ENCODE data around the gene CNGA2. TPM values are rescaled to one million over a fixed set of nuclear protein-coding genes. Genes with fewer than 3 reads are reported as not detected.
"Not testable (repeated sequence)": the region's sequence is repeated elsewhere in the genome, so short reads cannot be mapped to it uniquely, and the experiment has no call there.

The CNGA2 gene
- total RNA-seq, result not detected in 2 replicates

- no peak for DNase-seq (ENCODE audit: low read depth)
Measured at GRCh38 chrX:151734446-151734845, at the start of gene CNGA2. Gene CNGA2, plus strand, starts transcription at chrX:151734746. Its CDS starts 3,738 bp downstream, at chrX:151738484.

- no peak for DNase-seq (ENCODE audit: low read depth)
Measured at GRCh38 chrX:151687635-151688034, 46.9 kb upstream of the CNGA2 start.

GRCh38 chrX:151688695-151689094, 45.9 kb upstream of the CNGA2 start:
- no peak for DNase-seq (ENCODE audit: low read depth)

- no peak for DNase-seq (ENCODE audit: low read depth)
Measured at GRCh38 chrX:151692825-151693224, 41.7 kb upstream of the CNGA2 start.

- no peak for DNase-seq (ENCODE audit: low read depth)
Measured at GRCh38 chrX:151694121-151694520, 40.4 kb upstream of the CNGA2 start.

- no peak for DNase-seq (ENCODE audit: low read depth)
Measured at GRCh38 chrX:151694661-151695582, 39.6 kb upstream of the CNGA2 start, which contains the start of gene PRRG3. Gene PRRG3, plus strand, starts transcription at chrX:151695458. Its CDS starts 3,357 bp downstream, at chrX:151698815.

- DNase-seq (ENCODE audit: low read depth), result no peak
Measured at GRCh38 chrX:151695583-151696340, 38.8 kb upstream of the CNGA2 start.

- DNase-seq (ENCODE audit: low read depth), result not testable (repeated sequence)
Measured at GRCh38 chrX:151697082-151697481, 37.5 kb upstream of the CNGA2 start.

- no peak for DNase-seq (ENCODE audit: low read depth)
Measured at GRCh38 chrX:151697522-151697921, 37.0 kb upstream of the CNGA2 start.

GRCh38 chrX:151698485-151698884, 36.1 kb upstream of the CNGA2 start:
- no peak for DNase-seq (ENCODE audit: low read depth)

GRCh38 chrX:151699746-151700145, 34.8 kb upstream of the CNGA2 start:
- DNase-seq (ENCODE audit: low read depth), result no peak

- DNase-seq (ENCODE audit: low read depth), result no peak
Measured at GRCh38 chrX:151700581-151700980, 34.0 kb upstream of the CNGA2 start.

GRCh38 chrX:151701071-151701470, 33.5 kb upstream of the CNGA2 start:
- no peak for DNase-seq (ENCODE audit: low read depth)

- DNase-seq (ENCODE audit: low read depth), result no peak
Measured at GRCh38 chrX:151701531-151701930, 33.0 kb upstream of the CNGA2 start.

- no peak for DNase-seq (ENCODE audit: low read depth)
Measured at GRCh38 chrX:151702026-151702714, 32.4 kb upstream of the CNGA2 start.

GRCh38 chrX:151702741-151703340, 31.7 kb upstream of the CNGA2 start:
- DNase-seq (ENCODE audit: low read depth), result no peak

- no peak for DNase-seq (ENCODE audit: low read depth)
Measured at GRCh38 chrX:151703487-151703886, 31.1 kb upstream of the CNGA2 start.

GRCh38 chrX:151704041-151704663, 30.4 kb upstream of the CNGA2 start:
- DNase-seq (ENCODE audit: low read depth), result no peak

GRCh38 chrX:151708821-151709220, 25.7 kb upstream of the CNGA2 start:
- DNase-seq (ENCODE audit: low read depth), result no peak

GRCh38 chrX:151710457-151710856, 24.1 kb upstream of the CNGA2 start:
- no peak for DNase-seq (ENCODE audit: low read depth)

- DNase-seq (ENCODE audit: low read depth), result no peak
Measured at GRCh38 chrX:151711154-151711553, 23.4 kb upstream of the CNGA2 start.

Measured in renal cortical epithelial cell (primary cell).